Fibroblast of upper back skin (primary cell): ENCODE measurements around the gene VASH2.
"Not testable (repeated sequence)": the region's sequence is repeated elsewhere in the genome, so short reads cannot be mapped to it uniquely, and the experiment has no call there.

Source experiments
- DNase-seq: peaks from one replicate; pipeline ENCODE4 v3.0.0-alpha.2; 2013

VASH2 gene

GRCh38 chr1:212958175-212958574, 7.8 kb downstream of the VASH2 start:
- peak; percentile 77 for DNase-seq

- DNase-seq = no peak
Measured at GRCh38 chr1:212959266-212960220, 9.2 kb downstream of the VASH2 start.

- no peak for DNase-seq
Measured at GRCh38 chr1:212960932-212961331, 10.6 kb downstream of the VASH2 start.

GRCh38 chr1:212962509-212962908, 12.2 kb downstream of the VASH2 start:
- DNase-seq = no peak

GRCh38 chr1:212964102-212964501, 13.8 kb downstream of the VASH2 start:
- DNase-seq = no peak

GRCh38 chr1:212964993-212965392, 14.7 kb downstream of the VASH2 start:
- not testable (repeated sequence) for DNase-seq

- DNase-seq = no peak
Measured at GRCh38 chr1:212966616-212967015, 16.3 kb downstream of the VASH2 start.

- DNase-seq = peak; percentile 83
Measured at GRCh38 chr1:212967801-212968200, 17.5 kb downstream of the VASH2 start.

- no peak for DNase-seq
Measured at GRCh38 chr1:212968368-212968863, 18.1 kb downstream of the VASH2 start.

GRCh38 chr1:212970085-212970484, 19.7 kb downstream of the VASH2 start:
- no peak for DNase-seq

GRCh38 chr1:212971312-212971711, 21.0 kb downstream of the VASH2 start:
- no peak for DNase-seq

GRCh38 chr1:212973426-212973825, 23.1 kb downstream of the VASH2 start:
- no peak for DNase-seq

- DNase-seq = no peak
Measured at GRCh38 chr1:212973899-212974298, 23.6 kb downstream of the VASH2 start.

GRCh38 chr1:212974711-212975110, 24.4 kb downstream of the VASH2 start:
- DNase-seq = no peak

- DNase-seq = peak; percentile 31
Measured at GRCh38 chr1:212975111-212975918, 25.0 kb downstream of the VASH2 start.

GRCh38 chr1:212976586-212976985, 26.2 kb downstream of the VASH2 start:
- no peak for DNase-seq

- peak; percentile 15 for DNase-seq
Measured at GRCh38 chr1:212977781-212978645, 27.7 kb downstream of the VASH2 start.

GRCh38 chr1:212979340-212980122, 29.2 kb downstream of the VASH2 start:
- no peak for DNase-seq

- peak; percentile 29 for DNase-seq
Measured at GRCh38 chr1:212980123-212980785, 29.9 kb downstream of the VASH2 start.

GRCh38 chr1:212981025-212981495, 30.7 kb downstream of the VASH2 start:
- DNase-seq = no peak
